Prostate gland (tissue), 2 donors: ENCODE data around the gene KLHL36. TPM values are rescaled to one million over a fixed set of nuclear protein-coding genes. Genes with fewer than 3 reads are reported as not detected.

Experiments used
- DNase-seq: peaks from one replicate; pipeline ENCODE4 v3.0.0-alpha.2; 2019; ENCODE audit warnings: low spot score
- H3K27ac ChIP-seq, 2 donors: fragments of 200-600 bp; sonication (generic); 2 replicates each; pipeline ENCODE4 v1.5.1; 2017 to 2019
- H3K27me3 ChIP-seq: fragments of 200-600 bp; sonication (generic); replicated peaks from 2 replicates; pipeline ENCODE4 v1.5.1; 2019; ENCODE audit not compliant: insufficient read depth
- H3K36me3 ChIP-seq, 2 donors: fragments of 200-600 bp; sonication (generic); 1 replicate in 1 of 2; 2 replicates in 1 of 2; pipeline versions ENCODE4 v1.5.1 to v1.8.1; 2017 to 2019
- H3K4me1 ChIP-seq: fragments of 200-600 bp; sonication (generic); replicated peaks from 2 replicates; pipeline ENCODE4 v1.5.1; 2019
- H3K4me3 ChIP-seq, 2 donors: fragments of 200-600 bp; sonication (generic); 2 replicates each; pipeline ENCODE4 v1.5.1; 2017 to 2019
- H3K9me3 ChIP-seq: fragments of 200-600 bp; sonication (generic); 2 replicates; pipeline ENCODE4 v1.5.1; 2017
- CTCF ChIP-seq, 4 experiments: fragments of 200-600 bp in 2 of 4; fragments of 450-650 bp in 2 of 4; sonication (generic) in 2 of 4; IDR thresholded peaks; 1 replicate in 3 of 4; 2 replicates in 1 of 4; pipeline ENCODE4 v1.5.1; 2016 to 2019; ENCODE audit warnings: antibody characterized with exemption in 4 of 4, mild to moderate bottlenecking in 2 of 4, moderate library complexity in 2 of 4
- POLR2A ChIP-seq: fragments of 450-650 bp; IDR thresholded peaks from one replicate; pipeline ENCODE4 v1.6.1; 2016; ENCODE audit warnings: antibody characterized with exemption, mild to moderate bottlenecking
- POLR2AphosphoS5 ChIP-seq: sonication (generic); formaldehyde crosslinking; IDR thresholded peaks from one replicate; pipeline ENCODE4 v1.6.1; 2017; ENCODE audit warnings: antibody characterized with exemption
- WGBS: methylation state at CpG from one replicate; pipeline ENCODE4 v1.1.5; 2018; 5-methylcytosine and 5-hydroxymethylcytosine counted together
- intact Hi-C: fragments of 100-400 bp; cut with DNase I; formaldehyde crosslinking; loops from one replicate; pipeline ENCODE4 v1.14.2; 2022
- total RNA-seq, 2 donors: library from RNA; depleted of rRNA; stranded (reverse); fragments of >200 nt; gene quantifications; one replicate each; pipeline ENCODE4 v1.1.0, GENCODE V29; 2016

KLHL36 gene
- total RNA-seq, 2 donors from 2014 or later: 57.1 to 106 TPM

- DNase-seq: no peak
- no peak for TF ChIP-seq CTCF (IDR thresholded peaks at IDR 0.05)
- TF ChIP-seq POLR2AphosphoS5: no peak
- TF ChIP-seq POLR2A: no peak
- Histone ChIP-seq H3K27me3 (no peaks in the 10 kb centered on the region), H3K27ac (no peak overlapping the region), H3K4me1 (no peaks in the 10 kb centered on the region), H3K36me3 (no peaks in the 10 kb centered on the region), H3K4me3 (no peak overlapping the region), H3K9me3 (no peaks in the 10 kb centered on the region)
- intact Hi-C loops: no loop called here
- 91% methylated on average over 10 of the region's 10 CpGs for WGBS
Measured at GRCh38 chr16:84680165-84680842, 32.0 kb downstream of the KLHL36 start.

- H3K27ac ChIP-seq: no peak overlapping the region
- TF ChIP-seq POLR2A (no peak), CTCF (IDR thresholded peaks at IDR 0.05) (no peak), POLR2AphosphoS5 (no peak)
- 87% methylated on average over 4 of the region's 4 CpGs for WGBS
Measured at GRCh38 chr16:84680843-84681629, 32.7 kb downstream of the KLHL36 start.

DNA sequence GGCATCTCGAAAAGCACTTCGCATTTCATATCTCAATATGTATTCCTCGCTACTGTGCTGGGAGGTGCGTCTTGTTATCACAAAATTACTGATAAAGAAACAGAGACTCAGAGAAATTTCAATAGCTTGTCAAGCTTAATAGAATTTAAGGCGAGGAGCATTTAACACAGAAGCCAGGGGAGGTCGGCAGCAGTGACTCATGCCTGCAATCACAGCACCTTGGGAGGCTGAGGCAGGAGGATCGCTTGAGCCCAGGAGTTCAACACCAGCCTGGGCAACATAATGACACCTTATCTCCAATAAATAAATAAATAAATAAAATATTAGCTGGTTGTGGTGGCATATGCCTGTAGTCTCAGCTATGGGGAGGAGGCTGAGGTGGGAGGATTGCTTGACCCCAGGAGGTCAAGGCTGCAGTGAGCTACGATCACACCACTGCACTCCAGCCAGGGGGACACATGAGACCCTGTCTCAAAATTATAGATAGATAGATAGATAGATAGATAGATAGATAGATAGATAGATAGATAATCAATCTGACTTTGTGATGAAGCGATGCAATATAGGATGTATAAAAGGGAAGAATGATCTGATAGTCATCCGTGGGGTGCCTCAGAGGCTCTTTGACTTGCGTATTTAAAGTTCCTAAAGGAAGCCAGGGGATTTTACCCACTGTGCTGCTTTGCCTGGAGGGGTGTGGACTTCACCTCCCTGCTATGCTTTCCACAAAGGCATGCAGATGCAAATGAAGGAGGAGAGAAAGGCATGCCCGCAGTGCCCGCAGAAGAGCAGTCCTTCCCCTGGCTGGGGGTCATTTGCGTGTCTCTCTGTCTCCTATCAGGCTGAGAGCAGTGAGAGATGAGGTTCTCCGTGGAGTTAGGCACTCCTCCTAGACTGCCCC lies 35.6 kb downstream of the KLHL36 start:
- H3K27me3 ChIP-seq: no peaks in the 10 kb centered on the region
- H3K27ac ChIP-seq: no peak overlapping the region
- intact Hi-C loops: no loop called here
- no peaks in the 10 kb centered on the region for H3K9me3 ChIP-seq
- TF ChIP-seq CTCF (IDR thresholded peaks at IDR 0.05): no peak
- TF ChIP-seq POLR2A: no peak
- TF ChIP-seq POLR2AphosphoS5: no peak
- no peaks in the 10 kb centered on the region for H3K4me1 ChIP-seq
- no peaks in the 10 kb centered on the region for H3K36me3 ChIP-seq
- no peak overlapping the region for H3K4me3 ChIP-seq
- WGBS: 66% methylated on average over 15 of the region's 15 CpGs
- DNase-seq: no peak

More at GRCh38 chr16:84680843-84681629, 32.7 kb downstream of the KLHL36 start:
- intact Hi-C loops: no loop called here
- no peak overlapping the region for H3K4me3 ChIP-seq
- no peaks in the 10 kb centered on the region for H3K27me3 ChIP-seq
- no peaks in the 10 kb centered on the region for H3K36me3 ChIP-seq
- no peaks in the 10 kb centered on the region for H3K4me1 ChIP-seq
- H3K9me3 ChIP-seq: no peaks in the 10 kb centered on the region
- no peak for DNase-seq

GRCh38 chr16:84684592-84684965 lies 36.3 kb downstream of the KLHL36 start:
- TF ChIP-seq POLR2A (no peak), CTCF (IDR thresholded peaks at IDR 0.05) (no peak), POLR2AphosphoS5 (no peak)
- Histone ChIP-seq H3K27ac (no peak overlapping the region), H3K4me3 (no peak overlapping the region), H3K27me3 (no peaks in the 10 kb centered on the region), H3K9me3 (no peaks in the 10 kb centered on the region), H3K4me1 (no peaks in the 10 kb centered on the region), H3K36me3 (no peaks in the 10 kb centered on the region)
- DNase-seq: no peak
- 88% methylated on average over 4 of the region's 4 CpGs for WGBS
- intact Hi-C loops: no loop called here
